GM12878 (cell line): ENCODE results near the gene TRHDE. TPM values are rescaled to one million over a fixed set of nuclear protein-coding genes. Genes with fewer than 3 reads are reported as not detected.

Experiments
- ATAC-seq: fragments of 200-7000 bp; cut with Tn5 transposase; 3 replicates; pipeline ENCODE4 v1.9.1; 2020; ENCODE audit warnings: mild to moderate bottlenecking, moderate library complexity
- BruUV-seq: library from RNA; stranded (reverse); fragments of 400-500 nt; replicated peaks from 2 replicates; lab custom pipeline; 2021; lab: Mats Ljungman, UMichigan
- CTCF ChIA-PET: fragments of 300-600 bp; sonication (Branson Sonifier 250); formaldehyde crosslinking; extraction: SDS; loops from one replicate; lab custom pipeline; 2021; ENCODE audit warnings: inconsistent platforms; lab: Yijun Ruan, JAX
- POLR2A ChIA-PET: fragments of 350-600 bp; formaldehyde crosslinking; extraction: SDS; loops from one replicate; lab custom pipeline; 2021; ENCODE audit warnings: inconsistent platforms; lab: Charles Lee
- RAD21 ChIA-PET: fragments of 300-600 bp; sonication (Branson Sonifier 250); formaldehyde crosslinking; loops from one replicate; lab custom pipeline; 2023; ENCODE audit warnings: antibody characterized with exemption; ENCODE audit not compliant: unreplicated experiment; lab: Charles Lee
- SMC1A ChIA-PET: fragments of 300-600 bp; sonication (Branson Sonifier 250); formaldehyde crosslinking; loops from one replicate; lab custom pipeline; 2023; ENCODE audit not compliant: unreplicated experiment, uncharacterized antibody; lab: Charles Lee
- DNase-seq: peaks from one replicate; pipeline ENCODE4 v3.0.0-alpha.2; 2011; ENCODE audit warnings: low read depth, low spot score
- FAIRE-seq: peaks from 3 replicates; lab custom pipeline; 2011; peaks lifted over from hg19 to GRCh38; lab: Jason Lieb, UNC
- H2AFZ ChIP-seq: 2 replicates; pipeline ENCODE4 v1.6.0; 2011; ENCODE audit warnings: low read depth, low read length, control low read depth; ENCODE audit not compliant: control insufficient read depth
- H3K27ac ChIP-seq: 2 replicates; pipeline ENCODE4 v1.5.1; 2011; ENCODE audit warnings: control low read depth; ENCODE audit not compliant: control insufficient read depth, insufficient read depth
- H3K27me3 ChIP-seq, 2 experiments: replicated peaks in 1 of 2; 2 replicates each; pipeline versions ENCODE4 v1.6.0 to v1.6.1; 2011; ENCODE audit warnings: low read length in 1 of 2; ENCODE audit not compliant: control insufficient read depth in 2 of 2, insufficient read depth in 2 of 2
- H3K36me3 ChIP-seq, 2 experiments: 2 replicates each; pipeline ENCODE4 v1.5.1; 2011; ENCODE audit warnings: low read length in 1 of 2; ENCODE audit not compliant: control insufficient read depth in 2 of 2, insufficient read depth in 2 of 2
- H3K4me1 ChIP-seq: 2 replicates; pipeline ENCODE4 v1.6.1; 2011; ENCODE audit warnings: mild to moderate bottlenecking, low read length, moderate library complexity, mixed read lengths; ENCODE audit not compliant: control insufficient read depth, insufficient read depth
- H3K4me2 ChIP-seq: 2 replicates; pipeline ENCODE4 v1.6.0; 2011; ENCODE audit warnings: control low read depth; ENCODE audit not compliant: control insufficient read depth, insufficient read depth
- H3K4me3 ChIP-seq: fragments of 200-600 bp; sonication (generic); 2 replicates; pipeline ENCODE4 v1.5.1; 2016
- H3K79me2 ChIP-seq: 2 replicates; pipeline ENCODE4 v1.6.0; 2011; ENCODE audit warnings: low read length; ENCODE audit not compliant: control insufficient read depth, insufficient read depth
- H3K9ac ChIP-seq: 2 replicates; pipeline ENCODE4 v1.8.0; 2011; ENCODE audit warnings: low read length, control low read depth, mixed read lengths; ENCODE audit not compliant: control insufficient read depth, insufficient read depth
- H3K9me3 ChIP-seq: replicated peaks from 3 replicates; pipeline ENCODE4 v1.5.1; 2011; ENCODE audit warnings: mild to moderate bottlenecking, low read length; ENCODE audit not compliant: control insufficient read depth, insufficient read depth
- H4K20me1 ChIP-seq: 2 replicates; pipeline ENCODE4 v1.6.0; 2011; ENCODE audit not compliant: control insufficient read depth, insufficient read depth
- BACH1 ChIP-seq: fragments of 450-650 bp; IDR thresholded peaks from 2 replicates; pipeline ENCODE4 v1.6.1; 2017; ENCODE audit warnings: mild to moderate bottlenecking, borderline replicate concordance
- CBX5 ChIP-seq: sonication (generic); IDR thresholded peaks from 2 replicates; pipeline ENCODE4 v1.6.1; 2016; ENCODE audit warnings: low read depth, moderate library complexity, mild to moderate bottlenecking, inconsistent platforms
- DPF2 ChIP-seq: fragments of 450-650 bp; IDR thresholded peaks from 2 replicates; pipeline ENCODE4 v1.6.1; 2017; ENCODE audit warnings: mild to moderate bottlenecking
- EZH2 ChIP-seq: IDR thresholded peaks from 2 replicates; pipeline ENCODE4 v1.6.1; 2012; ENCODE audit warnings: low read depth, mild to moderate bottlenecking, control low read depth, inconsistent platforms, low read length, borderline replicate concordance; ENCODE audit not compliant: control insufficient read depth
- GATAD2B ChIP-seq: fragments of 450-650 bp; conservative IDR thresholded peaks from 2 replicates; pipeline ENCODE4 v1.6.1; 2017; ENCODE audit warnings: low read depth, mild to moderate bottlenecking, moderate library complexity
- NBN ChIP-seq: fragments of 450-650 bp; IDR thresholded peaks from 2 replicates; pipeline ENCODE4 v1.6.1; 2016
- NR2C2 ChIP-seq: IDR thresholded peaks from 2 replicates; pipeline ENCODE4 v1.6.1; 2011; ENCODE audit warnings: borderline replicate concordance, low read depth; ENCODE audit not compliant: control insufficient read depth, insufficient read length
- POLR2A ChIP-seq: IDR thresholded peaks from 2 replicates; pipeline ENCODE4 v1.6.1; 2011; ENCODE audit warnings: low read depth, mild to moderate bottlenecking, low read length
- POLR2AphosphoS2 ChIP-seq: IDR thresholded peaks from 2 replicates; pipeline ENCODE4 v1.6.1; 2011; ENCODE audit warnings: low read depth, mild to moderate bottlenecking, low read length, improper control_type of control experiment, moderate library complexity
- POLR2AphosphoS5 ChIP-seq: IDR thresholded peaks from 2 replicates; pipeline ENCODE4 v1.6.1; 2011; ENCODE audit warnings: mild to moderate bottlenecking, low read length, inconsistent platforms
- RAD51 ChIP-seq: fragments of 450-650 bp; IDR thresholded peaks from 2 replicates; pipeline ENCODE4 v1.6.1; 2016; ENCODE audit warnings: moderate library complexity, mild to moderate bottlenecking, inconsistent platforms
- RCOR1 ChIP-seq: conservative IDR thresholded peaks from 2 replicates; pipeline ENCODE4 v1.6.1; 2012; ENCODE audit warnings: low read depth, low read length, improper control_type of control experiment
- SMC3 ChIP-seq: IDR thresholded peaks from 2 replicates; pipeline ENCODE4 v1.6.1; 2011; ENCODE audit warnings: low read length, improper control_type of control experiment, borderline replicate concordance
- ZBED1 ChIP-seq: IDR thresholded peaks from 2 replicates; pipeline ENCODE4 v1.6.1; 2016; ENCODE audit warnings: borderline replicate concordance
- ZNF384 ChIP-seq: IDR thresholded peaks from 2 replicates; pipeline ENCODE4 v1.6.1; 2012; ENCODE audit warnings: low read depth, mild to moderate bottlenecking, low read length, improper control_type of control experiment, borderline replicate concordance
- WGBS: methylation state at CpG from one replicate; pipeline ENCODE4 v1.1.6; 2016; ENCODE audit warnings: low lambda C conversion rate; ENCODE audit not compliant: insufficient replicate concordance, insufficient coverage; ENCODE audit errors: missing lambda C conversion rate; 5-methylcytosine and 5-hydroxymethylcytosine counted together
- in situ Hi-C: fragments of 300-500 bp; cut with MboI; formaldehyde crosslinking; loops from 9 replicates; pipeline ENCODE4 v1.14.3; 2018; ENCODE audit warnings: mixed read lengths
- intact Hi-C: fragments of 100-400 bp; cut with micrococcal nuclease; formaldehyde crosslinking; loops from one replicate; pipeline ENCODE4 v1.14.2; 2022; ENCODE audit not compliant: unreplicated experiment
- polyA plus RNA-seq, 11 experiments: library from polyadenylated mRNA; depleted of rRNA in 4 of 11; unstranded in 6 of 11; stranded (reverse) in 5 of 11; fragments of >200 nt; fragmentation: Nextera tagmentation in 4 of 11; fragmentation: Illumina TruSeq in 1 of 11; extraction: Ambion mirVana in 4 of 11; extraction: Trizol in 1 of 11; gene quantifications; 1 replicate in 1 of 11; 2 replicates in 10 of 11; pipeline versions ENCODE4 v1.2.1 to v1.2.3, GENCODE V29; 2011 to 2016; ENCODE audit warnings: inconsistent platforms in 2 of 11, missing spikeins in 2 of 11, low read depth in 1 of 11
- total RNA-seq, 4 experiments: library from RNA; depleted of rRNA in 3 of 4; stranded (reverse); fragments of >200 nt in 3 of 4; fragmentation: Illumina TruSeq in 1 of 4; extraction: Trizol in 1 of 4; gene quantifications; 2 replicates each; pipeline versions ENCODE4 v1.2.1 to v1.2.3, GENCODE V29; 2013 to 2021
- TF ChIP-seq, protein P1 (sequence below): IDR thresholded peaks from 2 replicates; pipeline ENCODE4 v1.6.1; 2012; ENCODE audit warnings: mild to moderate bottlenecking, low read depth, low read length
- TF ChIP-seq, protein P2 (sequence below): fragments of 450-650 bp; IDR thresholded peaks from 2 replicates; pipeline ENCODE4 v1.6.1; 2017; ENCODE audit warnings: mild to moderate bottlenecking
- TF ChIP-seq, protein P3 (sequence below): fragments of 450-650 bp; IDR thresholded peaks from 2 replicates; pipeline ENCODE4 v1.6.1; 2017; ENCODE audit warnings: antibody characterized with exemption, mild to moderate bottlenecking, moderate library complexity

Gene TRHDE
- total and polyA plus RNA-seq, 10 of the 15 experiments (the other 5 are each of a cell fraction or from before 2014, with no cell fraction given), result not detected

DNA sequence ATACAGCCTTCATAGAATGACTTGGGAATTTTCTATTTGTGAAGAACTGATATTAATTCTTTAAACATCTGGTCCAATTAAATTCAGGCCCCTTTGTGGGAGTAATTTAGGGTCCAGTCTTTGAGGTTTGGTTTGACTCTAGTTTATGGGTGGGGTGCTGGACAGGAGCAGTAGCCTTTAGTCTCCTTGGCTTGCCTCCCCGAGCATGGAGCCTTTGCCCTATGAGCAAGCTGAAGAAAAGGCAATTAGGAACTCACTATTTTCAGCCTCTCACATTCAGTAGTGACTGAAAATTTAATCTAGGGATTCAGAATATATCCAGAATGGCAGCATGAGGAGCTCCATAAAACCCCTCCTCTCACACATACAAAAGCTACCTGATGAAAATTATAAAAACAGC, 161.1 kb downstream of the TRHDE start:
- Histone ChIP-seq H3K4me2 (no peak overlapping the region), H3K9ac (no peak overlapping the region), H4K20me1 (no peaks in the 10 kb centered on the region), H3K79me2 (no peaks in the 10 kb centered on the region), H3K4me1 (no peaks in the 10 kb centered on the region), H3K27me3 (no peaks in the 10 kb centered on the region), H3K27ac (no peak overlapping the region), H3K36me3 (no peaks in the 10 kb centered on the region), H2AFZ (no peak overlapping the region), H3K9me3 (no peaks in the 10 kb centered on the region), H3K4me3 (no peak overlapping the region)
- ChIA-PET CTCF (interaction anchor here (0.6 kb wide), 1 partner anchor 107 kb away, joined by 3 read pairs; no protein-coding TSS in a partner anchor), RAD21 (no interaction called here), POLR2A (no interaction called here), SMC1A (interaction anchor here (1.1 to 1.3 kb wide), 2 partner anchors 8 to 21 kb away, joined by 3 read pairs; no protein-coding TSS in a partner anchor)
- no TSS peak for BruUV-seq
- intact Hi-C loops, result no loop called here
- ATAC-seq, result no peak
- 0% methylated on average over 1 of the region's 1 CpG for WGBS
- in situ Hi-C loops, result no loop called here
- no peak for FAIRE-seq
- DNase-seq, result no peak
- TF ChIP-seq SMC3, result no peak
- TF ChIP-seq, protein P1, sequence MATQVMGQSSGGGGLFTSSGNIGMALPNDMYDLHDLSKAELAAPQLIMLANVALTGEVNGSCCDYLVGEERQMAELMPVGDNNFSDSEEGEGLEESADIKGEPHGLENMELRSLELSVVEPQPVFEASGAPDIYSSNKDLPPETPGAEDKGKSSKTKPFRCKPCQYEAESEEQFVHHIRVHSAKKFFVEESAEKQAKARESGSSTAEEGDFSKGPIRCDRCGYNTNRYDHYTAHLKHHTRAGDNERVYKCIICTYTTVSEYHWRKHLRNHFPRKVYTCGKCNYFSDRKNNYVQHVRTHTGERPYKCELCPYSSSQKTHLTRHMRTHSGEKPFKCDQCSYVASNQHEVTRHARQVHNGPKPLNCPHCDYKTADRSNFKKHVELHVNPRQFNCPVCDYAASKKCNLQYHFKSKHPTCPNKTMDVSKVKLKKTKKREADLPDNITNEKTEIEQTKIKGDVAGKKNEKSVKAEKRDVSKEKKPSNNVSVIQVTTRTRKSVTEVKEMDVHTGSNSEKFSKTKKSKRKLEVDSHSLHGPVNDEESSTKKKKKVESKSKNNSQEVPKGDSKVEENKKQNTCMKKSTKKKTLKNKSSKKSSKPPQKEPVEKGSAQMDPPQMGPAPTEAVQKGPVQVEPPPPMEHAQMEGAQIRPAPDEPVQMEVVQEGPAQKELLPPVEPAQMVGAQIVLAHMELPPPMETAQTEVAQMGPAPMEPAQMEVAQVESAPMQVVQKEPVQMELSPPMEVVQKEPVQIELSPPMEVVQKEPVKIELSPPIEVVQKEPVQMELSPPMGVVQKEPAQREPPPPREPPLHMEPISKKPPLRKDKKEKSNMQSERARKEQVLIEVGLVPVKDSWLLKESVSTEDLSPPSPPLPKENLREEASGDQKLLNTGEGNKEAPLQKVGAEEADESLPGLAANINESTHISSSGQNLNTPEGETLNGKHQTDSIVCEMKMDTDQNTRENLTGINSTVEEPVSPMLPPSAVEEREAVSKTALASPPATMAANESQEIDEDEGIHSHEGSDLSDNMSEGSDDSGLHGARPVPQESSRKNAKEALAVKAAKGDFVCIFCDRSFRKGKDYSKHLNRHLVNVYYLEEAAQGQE, result no peak
- no peak for TF ChIP-seq ZBED1
- no peak for TF ChIP-seq POLR2AphosphoS5
- no peak for TF ChIP-seq RCOR1
- TF ChIP-seq DPF2, result no peak
- TF ChIP-seq BACH1, result no peak
- TF ChIP-seq POLR2AphosphoS2, result no peak
- TF ChIP-seq POLR2A, result no peak
- TF ChIP-seq, protein P2, sequence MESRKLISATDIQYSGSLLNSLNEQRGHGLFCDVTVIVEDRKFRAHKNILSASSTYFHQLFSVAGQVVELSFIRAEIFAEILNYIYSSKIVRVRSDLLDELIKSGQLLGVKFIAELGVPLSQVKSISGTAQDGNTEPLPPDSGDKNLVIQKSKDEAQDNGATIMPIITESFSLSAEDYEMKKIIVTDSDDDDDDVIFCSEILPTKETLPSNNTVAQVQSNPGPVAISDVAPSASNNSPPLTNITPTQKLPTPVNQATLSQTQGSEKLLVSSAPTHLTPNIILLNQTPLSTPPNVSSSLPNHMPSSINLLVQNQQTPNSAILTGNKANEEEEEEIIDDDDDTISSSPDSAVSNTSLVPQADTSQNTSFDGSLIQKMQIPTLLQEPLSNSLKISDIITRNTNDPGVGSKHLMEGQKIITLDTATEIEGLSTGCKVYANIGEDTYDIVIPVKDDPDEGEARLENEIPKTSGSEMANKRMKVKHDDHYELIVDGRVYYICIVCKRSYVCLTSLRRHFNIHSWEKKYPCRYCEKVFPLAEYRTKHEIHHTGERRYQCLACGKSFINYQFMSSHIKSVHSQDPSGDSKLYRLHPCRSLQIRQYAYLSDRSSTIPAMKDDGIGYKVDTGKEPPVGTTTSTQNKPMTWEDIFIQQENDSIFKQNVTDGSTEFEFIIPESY, result no peak
- no peak for TF ChIP-seq NBN
- TF ChIP-seq GATAD2B, result no peak
- no peak for TF ChIP-seq ZNF384
- no peak for TF ChIP-seq RAD51
- TF ChIP-seq, protein P3, sequence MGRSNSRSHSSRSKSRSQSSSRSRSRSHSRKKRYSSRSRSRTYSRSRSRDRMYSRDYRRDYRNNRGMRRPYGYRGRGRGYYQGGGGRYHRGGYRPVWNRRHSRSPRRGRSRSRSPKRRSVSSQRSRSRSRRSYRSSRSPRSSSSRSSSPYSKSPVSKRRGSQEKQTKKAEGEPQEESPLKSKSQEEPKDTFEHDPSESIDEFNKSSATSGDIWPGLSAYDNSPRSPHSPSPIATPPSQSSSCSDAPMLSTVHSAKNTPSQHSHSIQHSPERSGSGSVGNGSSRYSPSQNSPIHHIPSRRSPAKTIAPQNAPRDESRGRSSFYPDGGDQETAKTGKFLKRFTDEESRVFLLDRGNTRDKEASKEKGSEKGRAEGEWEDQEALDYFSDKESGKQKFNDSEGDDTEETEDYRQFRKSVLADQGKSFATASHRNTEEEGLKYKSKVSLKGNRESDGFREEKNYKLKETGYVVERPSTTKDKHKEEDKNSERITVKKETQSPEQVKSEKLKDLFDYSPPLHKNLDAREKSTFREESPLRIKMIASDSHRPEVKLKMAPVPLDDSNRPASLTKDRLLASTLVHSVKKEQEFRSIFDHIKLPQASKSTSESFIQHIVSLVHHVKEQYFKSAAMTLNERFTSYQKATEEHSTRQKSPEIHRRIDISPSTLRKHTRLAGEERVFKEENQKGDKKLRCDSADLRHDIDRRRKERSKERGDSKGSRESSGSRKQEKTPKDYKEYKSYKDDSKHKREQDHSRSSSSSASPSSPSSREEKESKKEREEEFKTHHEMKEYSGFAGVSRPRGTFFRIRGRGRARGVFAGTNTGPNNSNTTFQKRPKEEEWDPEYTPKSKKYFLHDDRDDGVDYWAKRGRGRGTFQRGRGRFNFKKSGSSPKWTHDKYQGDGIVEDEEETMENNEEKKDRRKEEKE, result no peak
- no peak for TF ChIP-seq NR2C2
- no peak for TF ChIP-seq CBX5
- no peak for TF ChIP-seq EZH2
